DND-41 (cell line): Measurements from ENCODE around the gene TMEM88.

Experiments used
- EZH2 ChIP-seq: IDR thresholded peaks from 3 replicates; pipeline ENCODE4 v1.6.1; 2012; ENCODE audit warnings: borderline replicate concordance, low read depth, mild to moderate bottlenecking, moderate library complexity, low read length, inconsistent platforms; ENCODE audit not compliant: severe bottlenecking
- TF ChIP-seq, protein P1 (sequence below): IDR thresholded peaks from 2 replicates; pipeline ENCODE4 v1.5.1; 2012; ENCODE audit warnings: borderline replicate concordance, low read length, moderate library complexity, mild to moderate bottlenecking; ENCODE audit not compliant: poor library complexity, severe bottlenecking; ENCODE audit errors: extremely low read depth

DNA sequence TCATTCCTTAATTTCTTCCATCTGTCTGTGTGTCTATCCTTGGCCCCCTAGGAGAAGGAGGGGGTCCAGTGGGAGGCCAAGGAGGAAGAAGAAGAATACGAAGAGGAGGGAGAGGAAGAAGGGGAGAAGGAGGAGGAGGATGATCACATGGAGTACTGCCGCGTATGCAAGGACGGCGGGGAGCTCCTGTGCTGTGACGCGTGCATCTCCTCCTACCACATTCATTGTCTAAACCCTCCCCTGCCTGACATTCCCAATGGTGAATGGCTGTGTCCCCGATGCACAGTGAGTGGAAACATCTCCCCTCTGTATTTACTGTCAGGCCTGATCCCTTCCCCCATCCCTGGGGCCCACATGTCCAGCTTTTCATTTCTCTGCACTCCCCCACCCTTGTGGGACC is 40.0 kb downstream of the TMEM88 start:
- TF ChIP-seq, protein P1, sequence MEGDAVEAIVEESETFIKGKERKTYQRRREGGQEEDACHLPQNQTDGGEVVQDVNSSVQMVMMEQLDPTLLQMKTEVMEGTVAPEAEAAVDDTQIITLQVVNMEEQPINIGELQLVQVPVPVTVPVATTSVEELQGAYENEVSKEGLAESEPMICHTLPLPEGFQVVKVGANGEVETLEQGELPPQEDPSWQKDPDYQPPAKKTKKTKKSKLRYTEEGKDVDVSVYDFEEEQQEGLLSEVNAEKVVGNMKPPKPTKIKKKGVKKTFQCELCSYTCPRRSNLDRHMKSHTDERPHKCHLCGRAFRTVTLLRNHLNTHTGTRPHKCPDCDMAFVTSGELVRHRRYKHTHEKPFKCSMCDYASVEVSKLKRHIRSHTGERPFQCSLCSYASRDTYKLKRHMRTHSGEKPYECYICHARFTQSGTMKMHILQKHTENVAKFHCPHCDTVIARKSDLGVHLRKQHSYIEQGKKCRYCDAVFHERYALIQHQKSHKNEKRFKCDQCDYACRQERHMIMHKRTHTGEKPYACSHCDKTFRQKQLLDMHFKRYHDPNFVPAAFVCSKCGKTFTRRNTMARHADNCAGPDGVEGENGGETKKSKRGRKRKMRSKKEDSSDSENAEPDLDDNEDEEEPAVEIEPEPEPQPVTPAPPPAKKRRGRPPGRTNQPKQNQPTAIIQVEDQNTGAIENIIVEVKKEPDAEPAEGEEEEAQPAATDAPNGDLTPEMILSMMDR = no peak
- no peak for TF ChIP-seq EZH2
